Activated naive CD4-positive, alpha-beta T cell treated with anti-CD3 and anti-CD28 coated beads, Interleukin-2, amount 10 ng/mL, durations not matched to agents 5 hours and 36 hours (primary cell): ENCODE data around the gene SI. TPM values are rescaled to one million over a fixed set of nuclear protein-coding genes. Genes with fewer than 3 reads are reported as not detected.

Experiments used
- total RNA-seq, 2 experiments: library from RNA; stranded (reverse); gene quantifications; one replicate each; pipeline ENCODE4 v1.2.3, GENCODE V29; 2021

Gene SI
- total RNA-seq, result not detected

DNA sequence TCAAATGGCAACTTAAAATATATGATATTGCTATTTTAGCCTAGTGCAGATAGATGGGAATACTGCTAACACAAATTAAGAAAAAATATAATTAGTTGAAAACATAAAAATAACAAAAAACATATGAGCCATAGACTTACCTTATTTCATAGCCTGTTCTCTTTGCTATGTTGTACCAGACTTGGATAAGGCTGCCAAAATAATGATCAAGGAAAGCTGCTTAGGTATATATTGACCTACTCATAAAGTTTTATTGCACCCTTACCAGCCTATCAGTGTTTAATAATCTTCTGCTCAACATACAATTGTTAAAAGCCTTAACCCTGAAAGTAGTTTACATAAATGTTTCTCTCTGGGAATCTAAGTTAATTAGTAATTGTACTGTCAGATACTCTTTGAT is at the start of gene SI:
Gene SI (minus strand): TSS at position 204 of the 400 bp plus-strand sequence. CDS start 2,484 bp downstream, outside the sequence.

Other genes with a start within 250 kb of the SI start
- gene SLITRK3, start 117.9 kb upstream of the SI start, total RNA-seq, result not detected